Midbrain (tissue), 1 donor: ENCODE measurements around the gene ITGA4.

Source experiments
- DNase-seq: peaks from one replicate; lab custom pipeline; 2025; lab: John Stamatoyannopoulos, UW

The ITGA4 gene

GRCh38 chr2:181515719-181516118 is 58.5 kb downstream of the ITGA4 start:
- no peak for DNase-seq

GRCh38 chr2:181516992-181517391 is 59.8 kb downstream of the ITGA4 start:
- DNase-seq: no peak

- DNase-seq: no peak
These were observed 60.6 kb downstream of the ITGA4 start for GRCh38 chr2:181517685-181518301.

- DNase-seq: no peak
These were observed 63.1 kb downstream of the ITGA4 start for GRCh38 chr2:181520253-181520652.

- DNase-seq: no peak
These were observed 66.6 kb downstream of the ITGA4 start for GRCh38 chr2:181523756-181524155.

- DNase-seq: no peak
These were observed 68.8 kb downstream of the ITGA4 start for GRCh38 chr2:181526014-181526413.

GRCh38 chr2:181527058-181527457 is 69.9 kb downstream of the ITGA4 start:
- DNase-seq: no peak

DNA sequence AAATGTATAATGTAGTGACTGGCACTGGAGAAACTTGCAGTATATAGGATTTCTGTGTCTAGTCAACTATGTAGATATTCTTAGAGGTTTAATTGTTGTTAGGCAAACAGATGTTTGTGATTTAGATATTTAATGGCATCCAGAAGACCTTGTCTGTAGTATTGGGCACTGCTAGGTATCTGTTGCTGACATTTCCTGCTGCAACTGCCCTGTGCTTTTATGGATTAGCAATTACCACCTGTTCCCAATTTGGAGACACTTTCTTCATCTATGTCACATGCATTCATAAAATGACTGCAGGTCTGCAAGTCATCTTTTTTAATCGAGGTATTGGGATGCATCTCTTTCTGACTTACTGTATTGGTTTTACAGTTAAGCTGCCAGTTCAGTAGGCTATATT is 71.3 kb downstream of the ITGA4 start:
- no peak for DNase-seq

DNA sequence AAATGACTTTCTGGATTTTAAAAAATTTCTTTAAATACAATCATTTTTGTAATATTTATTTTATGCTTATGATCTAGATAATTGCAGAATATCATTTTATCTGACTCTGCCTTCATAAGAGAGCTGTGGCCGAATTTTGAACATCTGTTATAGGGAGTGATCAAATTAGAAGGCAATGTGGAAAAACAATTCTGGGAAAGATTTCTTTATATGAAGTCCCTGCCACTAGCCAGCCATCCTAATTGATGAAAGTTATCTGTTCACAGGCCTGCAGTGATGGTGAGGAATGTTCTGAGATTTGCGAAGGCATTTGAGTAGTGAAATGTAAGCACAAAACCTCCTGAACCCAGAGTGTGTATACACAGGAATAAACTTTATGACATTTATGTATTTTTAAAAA is 79.5 kb downstream of the ITGA4 start:
- no peak for DNase-seq

DNA sequence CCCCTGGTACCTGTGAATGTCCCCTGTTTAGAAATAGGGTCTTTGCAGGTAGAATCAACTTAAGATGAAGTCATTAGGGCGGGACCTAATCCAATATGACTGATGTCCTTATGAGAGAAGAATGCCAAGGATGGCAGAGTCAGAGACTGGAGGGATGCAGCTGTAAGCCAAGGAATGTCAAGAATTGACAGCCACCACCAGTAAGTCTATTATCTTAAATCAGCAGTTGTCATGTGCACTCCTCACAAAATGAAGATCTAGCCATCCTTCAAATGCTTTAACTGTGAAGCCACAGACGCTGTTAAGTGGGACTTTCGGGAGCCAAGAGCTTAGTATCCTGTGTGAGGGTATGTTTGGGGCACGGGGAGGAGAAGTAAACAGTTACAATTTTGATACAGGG is 83.2 kb downstream of the ITGA4 start:
- DNase-seq: no peak

GRCh38 chr2:181542170-181542569 is 85.0 kb downstream of the ITGA4 start:
- no peak for DNase-seq

DNA sequence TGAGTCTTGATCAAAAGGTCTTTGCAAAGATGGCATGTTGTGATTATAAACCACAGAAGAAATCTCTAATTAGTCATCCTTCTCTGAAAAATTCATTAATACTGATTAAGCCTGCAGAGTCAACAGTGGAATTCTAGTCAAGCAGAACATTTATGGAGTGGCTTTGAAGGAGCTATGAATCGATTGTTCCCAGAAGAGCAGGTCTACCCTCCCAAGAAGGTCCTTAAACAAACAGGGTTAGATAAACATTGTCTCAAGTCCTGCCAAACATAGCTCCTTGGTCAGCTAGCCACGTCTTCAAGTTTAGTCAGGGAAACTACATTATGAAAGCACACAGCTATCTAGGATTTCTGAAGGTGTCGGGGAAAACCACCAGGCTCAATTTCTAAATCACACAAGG is 88.9 kb downstream of the ITGA4 start:
- DNase-seq: no peak

DNA sequence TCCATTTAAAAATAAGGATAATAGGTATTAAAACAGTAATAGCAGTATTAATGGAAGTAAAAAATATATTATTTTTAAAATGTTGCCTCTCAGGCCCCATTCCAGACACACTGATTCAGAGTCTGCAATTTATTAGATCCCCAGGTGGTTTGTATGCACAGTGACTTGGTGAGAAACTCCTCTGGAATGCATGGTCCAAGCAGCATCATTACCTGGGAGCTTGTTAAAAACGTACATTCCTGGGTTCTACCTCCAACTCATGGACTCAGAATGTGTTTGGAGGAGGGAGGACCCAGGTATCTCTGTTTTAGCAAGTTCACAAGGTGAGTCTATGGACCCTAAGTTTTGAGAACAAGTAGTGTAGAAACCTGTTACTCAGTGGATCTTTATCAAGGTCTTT is 95.6 kb downstream of the ITGA4 start:
- DNase-seq: no peak

DNA sequence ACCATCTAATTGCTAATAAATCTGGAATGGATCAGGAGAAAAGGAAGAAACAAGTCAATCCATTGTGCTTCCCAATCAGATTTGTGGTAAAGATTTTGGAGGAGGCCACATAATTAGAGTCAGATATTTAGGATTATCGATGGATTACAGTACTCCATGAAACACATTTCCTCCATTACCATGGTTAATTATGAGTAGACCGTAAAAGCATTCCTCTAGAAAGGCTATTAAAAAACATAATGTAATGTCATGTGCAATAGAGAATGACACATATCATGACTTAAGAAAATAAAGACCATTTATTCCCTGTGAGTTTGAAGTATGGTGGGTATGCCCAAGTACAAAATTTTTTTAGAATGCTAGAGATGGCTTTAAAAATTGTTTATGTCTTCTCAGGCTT is 96.1 kb downstream of the ITGA4 start:
- no peak for DNase-seq

GRCh38 chr2:181554061-181554830 is 97.1 kb downstream of the ITGA4 start:
- no peak for DNase-seq

DNA sequence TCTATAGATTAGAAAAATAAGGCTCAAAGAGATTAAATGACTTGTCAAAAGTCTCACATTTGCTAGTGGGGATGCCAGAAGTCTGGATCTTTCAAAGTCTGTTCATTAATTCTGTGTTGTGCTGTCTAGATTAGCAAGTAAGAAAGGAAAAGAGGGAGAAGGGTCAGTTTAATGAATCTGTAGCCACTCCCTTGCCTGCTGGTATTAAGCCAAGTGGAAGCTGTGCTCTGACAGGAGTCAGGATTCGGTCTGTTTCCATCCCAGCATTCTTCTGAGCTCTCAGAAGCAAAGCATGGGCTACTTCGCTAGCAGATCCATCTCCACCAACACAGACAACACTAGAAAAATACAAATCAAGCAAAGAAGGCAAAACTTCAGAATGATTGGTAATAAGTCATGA is 101.2 kb downstream of the ITGA4 start:
- no peak for DNase-seq

DNA sequence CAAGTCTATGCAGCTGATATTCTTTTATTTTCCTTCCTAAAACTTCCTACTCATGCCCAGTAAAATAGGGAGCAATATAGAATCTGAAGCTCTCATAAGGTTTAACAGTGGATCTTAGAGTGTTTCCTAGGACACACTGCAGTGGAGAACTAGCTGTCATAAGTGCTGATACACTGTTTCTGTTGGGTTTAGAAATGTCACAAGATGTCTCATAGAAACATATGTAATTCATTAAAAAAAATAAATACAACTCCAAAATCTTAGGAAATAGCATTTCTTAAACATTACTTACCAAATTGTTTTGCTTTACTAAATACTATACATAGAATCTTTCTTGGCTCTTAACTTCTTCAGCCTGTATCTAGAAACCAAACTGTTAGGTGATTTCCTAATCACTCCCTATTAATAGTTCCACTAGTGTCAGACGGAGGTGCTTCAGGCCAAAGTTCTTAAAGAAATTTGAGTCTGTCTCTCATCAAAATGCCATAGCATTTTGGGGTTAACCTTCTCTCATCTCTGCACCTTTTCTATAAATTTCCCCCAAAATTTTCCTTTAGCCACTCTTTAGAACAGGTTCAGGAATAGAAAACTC is 106.0 kb downstream of the ITGA4 start:
- DNase-seq: no peak

DNA sequence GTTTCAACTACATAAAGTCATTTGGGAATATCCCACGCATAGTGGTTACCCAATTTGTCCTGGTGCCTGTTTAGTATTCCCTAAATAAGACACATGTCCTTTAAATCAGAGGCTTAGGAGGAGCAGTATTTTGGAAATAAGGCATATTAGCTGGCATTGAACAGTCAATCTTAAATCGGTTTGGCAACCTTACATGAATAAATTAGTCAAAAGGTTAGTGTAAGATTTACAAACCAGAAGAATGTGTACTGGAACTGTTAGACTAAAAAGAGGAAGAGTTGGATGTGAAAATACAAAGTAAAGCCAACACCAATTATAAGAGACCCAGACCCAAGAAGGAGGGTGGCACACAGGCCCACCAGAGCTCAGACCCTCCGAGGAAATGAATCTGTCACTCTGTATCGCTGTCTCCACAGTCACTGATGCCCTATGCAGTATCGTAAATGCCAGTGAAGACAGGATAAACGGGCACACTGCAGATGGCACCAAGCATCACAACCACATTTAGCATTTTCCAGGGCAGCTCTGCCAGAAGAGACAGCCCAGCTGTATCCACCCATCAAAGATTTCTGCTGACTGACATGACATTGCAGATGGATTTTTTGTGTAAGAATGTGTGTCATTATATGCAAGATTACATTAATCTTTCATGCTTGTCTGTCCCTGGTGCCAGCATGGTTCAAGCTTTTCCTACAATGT is 109.3 kb downstream of the ITGA4 start:
- DNase-seq: no peak

- no peak for DNase-seq
These were observed 112.9 kb downstream of the ITGA4 start for GRCh38 chr2:181570059-181570458.

- no peak for DNase-seq
These were observed 113.9 kb downstream of the ITGA4 start for GRCh38 chr2:181570833-181571661.

- DNase-seq: no peak
These were observed 116.1 kb downstream of the ITGA4 start for GRCh38 chr2:181573140-181573736.

DNA sequence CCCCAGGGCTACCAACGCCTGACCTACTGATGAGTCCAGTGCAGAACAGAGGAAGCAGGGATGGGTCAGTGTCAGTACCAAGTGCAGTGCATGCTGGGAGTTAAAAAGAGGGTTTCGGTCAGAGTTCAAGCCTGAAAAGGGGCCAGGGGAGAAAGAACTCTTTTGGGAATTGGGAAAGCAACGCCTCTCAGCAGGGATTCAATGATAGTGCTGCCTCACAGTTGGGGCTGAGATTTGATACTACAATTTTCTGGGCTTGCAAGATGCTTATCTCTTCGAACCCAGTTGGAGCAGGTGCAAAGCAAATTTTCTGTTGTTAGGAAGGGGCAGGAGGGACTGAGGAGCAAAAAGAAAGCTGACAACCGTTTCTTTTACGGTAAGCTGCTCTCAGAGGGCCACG is 117.1 kb downstream of the ITGA4 start:
- no peak for DNase-seq
